Measurements from ENCODE around the gene DGKB.

The DGKB gene

DNA sequence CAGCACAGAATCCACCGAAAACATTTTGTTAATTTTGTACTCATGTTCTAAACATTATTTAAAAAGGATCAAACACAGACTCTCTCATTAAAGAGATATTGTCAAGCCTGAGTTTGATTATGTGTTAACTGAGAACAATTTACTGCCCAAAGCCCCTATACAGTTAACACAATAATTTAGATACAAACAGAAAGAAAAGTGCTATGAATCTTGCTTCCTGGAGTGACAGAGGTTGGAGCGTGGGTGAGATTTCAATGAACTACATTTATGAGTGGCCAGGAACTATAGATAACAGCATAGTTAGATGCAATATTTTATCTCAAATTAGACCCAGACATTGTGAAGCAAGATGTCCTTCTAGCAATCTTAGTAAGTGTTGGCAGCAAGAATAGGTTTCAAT lies 464.2 kb downstream of the DGKB start:
- no peak for DNase-seq

GRCh38 chr7:14436878-14437277 lies 465.7 kb downstream of the DGKB start:
- DNase-seq = no peak

- DNase-seq = no peak
Observed at GRCh38 chr7:14432924-14433323, 469.6 kb downstream of the DGKB start.

DNA sequence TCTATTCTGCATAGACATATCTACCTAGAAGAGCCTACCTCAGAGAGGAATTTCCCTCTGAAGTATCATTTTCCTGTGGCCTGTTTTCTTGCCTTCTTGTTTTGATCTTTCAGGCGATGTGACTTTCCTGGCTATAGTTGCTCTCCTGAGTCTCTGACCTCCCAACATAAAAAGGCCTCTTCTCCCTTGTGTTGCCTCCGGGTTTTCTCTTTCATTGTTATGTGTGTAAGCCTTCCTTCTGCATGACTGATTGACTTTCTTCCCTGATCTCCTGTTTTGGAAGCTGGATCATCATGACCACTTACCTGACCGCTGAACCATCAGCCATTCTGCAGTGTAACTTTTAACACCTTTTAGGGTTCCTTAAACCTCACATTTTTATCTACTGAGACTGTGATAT lies 471.6 kb downstream of the DGKB start:
- no peak for DNase-seq

DNA sequence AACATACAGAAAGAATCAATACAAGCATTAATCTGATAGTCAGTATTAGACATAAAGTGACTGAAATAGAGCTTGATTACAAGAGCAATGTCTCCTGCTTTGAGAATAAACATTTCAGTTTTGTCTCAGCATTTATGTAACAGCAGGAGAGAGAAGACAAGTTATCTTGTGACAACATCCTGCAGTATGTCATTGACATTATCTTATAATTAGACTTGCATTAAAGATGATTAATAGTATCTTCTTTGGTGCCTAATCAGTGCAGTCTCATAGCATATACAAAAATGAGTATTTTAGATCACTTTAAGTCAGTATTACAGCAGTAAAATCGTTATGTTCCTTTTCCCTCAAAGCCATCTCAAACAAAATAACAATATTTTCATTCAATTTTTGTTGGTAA lies 477.0 kb downstream of the DGKB start:
- no peak for DNase-seq

GRCh38 chr7:14424675-14425074 lies 477.9 kb downstream of the DGKB start:
- no peak for DNase-seq

- DNase-seq = no peak
Observed at GRCh38 chr7:14420768-14421167, 481.8 kb downstream of the DGKB start.

DNA sequence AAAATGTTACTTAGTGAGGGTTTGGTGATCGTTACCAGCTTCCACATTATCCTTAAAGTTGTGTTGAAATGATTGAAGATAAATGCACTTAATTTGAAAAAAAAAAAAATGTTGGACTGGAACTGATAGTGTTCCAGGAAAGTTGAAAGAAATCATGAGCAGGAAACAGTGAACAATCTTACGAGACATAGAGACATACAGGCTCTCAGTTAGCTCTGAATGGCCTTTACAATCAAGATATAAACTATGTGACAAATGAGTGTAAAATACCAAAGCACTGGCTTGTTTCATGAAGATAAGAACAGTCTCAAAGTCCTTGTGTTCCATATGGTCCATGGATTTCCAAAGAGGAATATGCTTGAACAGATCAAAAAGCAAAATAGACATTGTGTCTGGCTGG lies 483.0 kb downstream of the DGKB start:
- no peak for DNase-seq

GRCh38 chr7:14418633-14419032 lies 483.9 kb downstream of the DGKB start:
- DNase-seq = no peak

DNA sequence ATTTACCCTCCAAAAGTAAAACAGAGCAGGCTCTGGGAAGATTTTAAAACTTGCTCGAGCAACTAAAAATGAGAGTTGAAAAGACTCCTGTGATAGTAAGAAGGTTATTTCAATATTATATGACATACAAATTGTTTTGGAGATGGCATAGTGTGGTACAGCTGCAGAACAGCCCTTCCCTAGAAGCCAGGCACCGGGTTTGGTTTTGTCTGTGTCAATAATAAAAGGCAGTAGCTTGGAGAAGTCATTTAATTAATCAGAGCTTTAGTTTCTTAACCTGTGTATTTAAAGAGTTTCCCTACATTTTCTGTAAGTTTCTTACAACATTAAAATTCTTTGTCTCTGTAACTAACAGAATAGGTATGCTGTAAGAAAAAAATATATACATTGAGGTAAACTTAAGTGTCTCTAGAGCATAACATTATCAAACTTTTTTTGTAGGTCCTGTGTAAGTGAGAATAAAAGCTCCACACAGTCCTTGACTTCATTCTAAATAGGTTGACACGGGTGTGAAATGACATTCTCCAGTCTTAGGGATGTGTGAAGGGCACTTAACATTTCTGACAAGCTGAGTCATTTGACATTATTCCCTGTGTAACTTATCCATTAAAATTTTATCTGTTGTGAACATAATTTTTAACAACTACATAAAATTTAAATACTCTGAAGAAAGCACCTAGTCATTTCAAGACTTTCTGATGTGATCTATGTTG lies 488.1 kb downstream of the DGKB start:
- no peak for DNase-seq

- DNase-seq = no peak
Observed at GRCh38 chr7:14407246-14408015, 495.1 kb downstream of the DGKB start.

- no peak for DNase-seq
Observed at GRCh38 chr7:14403587-14403986, 499.0 kb downstream of the DGKB start.

GRCh38 chr7:14400271-14400670 lies 502.3 kb downstream of the DGKB start:
- no peak for DNase-seq

GRCh38 chr7:14398526-14398925 lies 504.0 kb downstream of the DGKB start:
- DNase-seq = no peak

- DNase-seq = no peak
Observed at GRCh38 chr7:14395860-14396259, 506.7 kb downstream of the DGKB start.

GRCh38 chr7:14394786-14395185 lies 507.8 kb downstream of the DGKB start:
- no peak for DNase-seq

DNA sequence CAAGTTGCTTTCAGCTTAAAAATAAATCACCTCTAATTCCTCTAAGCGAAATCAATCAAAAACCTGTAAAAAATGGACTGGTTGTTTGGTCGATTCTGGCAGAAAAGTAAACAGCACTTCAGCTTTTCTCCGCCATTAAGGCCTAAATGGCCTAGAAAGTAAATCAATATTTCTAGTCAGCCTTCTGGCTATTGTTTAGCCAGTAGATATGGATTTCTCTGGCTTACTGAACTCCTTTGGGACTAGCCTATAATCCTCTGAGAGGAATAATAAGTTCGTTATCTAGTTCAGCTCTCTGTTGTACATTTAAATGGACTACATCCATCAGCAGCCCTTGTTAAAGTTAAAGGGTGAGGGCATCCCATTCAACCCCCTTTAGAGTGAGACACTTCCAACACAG lies 513.0 kb downstream of the DGKB start:
- DNase-seq = no peak

GRCh38 chr7:14389181-14389591 lies 513.4 kb downstream of the DGKB start:
- DNase-seq = no peak

- DNase-seq = no peak
Observed at GRCh38 chr7:14385074-14385473, 517.5 kb downstream of the DGKB start.

GRCh38 chr7:14381936-14382335 lies 520.6 kb downstream of the DGKB start:
- DNase-seq = no peak

GRCh38 chr7:14381306-14381705 lies 521.2 kb downstream of the DGKB start:
- DNase-seq = no peak

GRCh38 chr7:14380881-14381280 lies 521.7 kb downstream of the DGKB start:
- no peak for DNase-seq

GRCh38 chr7:14377646-14378266 lies 524.8 kb downstream of the DGKB start:
- no peak for DNase-seq

DNA sequence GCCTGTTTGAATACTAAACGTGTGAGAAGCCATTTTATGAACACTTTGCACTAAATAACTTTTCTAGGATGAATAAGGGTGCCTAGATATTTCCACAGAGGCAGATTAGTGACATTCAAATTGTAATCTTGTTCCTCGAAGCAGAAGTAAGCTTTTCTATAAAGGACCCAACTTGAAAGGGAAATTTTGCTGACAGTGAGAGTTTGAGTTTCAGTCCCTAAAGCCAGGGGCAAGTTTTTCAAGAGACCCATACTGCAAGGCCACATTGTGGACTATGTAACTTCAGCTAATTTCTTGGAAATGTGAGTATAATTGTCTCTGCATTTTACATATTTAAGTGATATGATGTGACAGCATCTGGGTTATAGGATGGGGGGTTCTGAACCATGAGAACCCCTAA lies 525.8 kb downstream of the DGKB start:
- no peak for DNase-seq

All from right forelimb (tissue), 1 donor.